ENCODE measurements around the gene ZNF160.

Gene ZNF160

DNA sequence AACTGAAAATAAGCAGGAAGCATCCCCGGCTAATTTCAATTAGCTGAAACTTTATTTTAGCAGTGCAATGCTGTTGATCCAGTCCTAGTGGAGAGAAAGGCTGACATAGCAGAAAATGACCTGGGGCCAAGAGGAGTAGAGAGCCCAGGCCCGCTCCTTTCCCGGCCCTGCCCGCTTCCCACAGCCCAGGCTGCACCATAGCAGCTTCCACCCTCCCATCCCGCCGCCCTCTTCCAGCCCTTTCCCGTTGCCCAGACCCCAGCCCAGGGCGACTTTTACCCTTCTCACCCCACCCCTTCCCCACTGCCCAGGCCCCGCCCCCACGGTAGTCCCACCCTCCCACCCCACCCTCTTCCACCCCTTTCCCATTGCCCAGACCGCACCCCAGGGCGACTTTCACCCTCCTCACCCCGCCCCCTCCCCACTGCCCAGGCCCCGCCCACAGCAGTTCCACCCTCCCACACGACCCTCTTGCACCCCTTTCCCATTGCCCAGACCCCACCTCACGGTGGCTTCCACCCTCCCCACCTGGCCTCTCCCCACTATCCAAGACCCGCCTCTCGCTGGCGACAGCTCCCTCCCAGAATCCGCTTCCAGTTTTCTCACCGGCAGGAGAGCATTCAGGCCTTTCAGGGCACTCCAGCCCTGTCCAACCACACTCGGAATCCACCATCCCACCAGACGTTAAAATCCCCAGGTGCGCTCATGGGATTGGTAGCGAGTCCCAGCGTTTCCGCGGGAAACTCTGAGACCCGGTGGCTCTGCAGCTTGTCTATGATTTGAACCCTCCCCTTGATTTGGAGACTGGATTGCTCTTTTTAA is 8.3 kb downstream of the ZNF160 start:
- H3K9me3 ChIP-seq = no peaks in the 10 kb centered on the region
- TF ChIP-seq, protein P1, sequence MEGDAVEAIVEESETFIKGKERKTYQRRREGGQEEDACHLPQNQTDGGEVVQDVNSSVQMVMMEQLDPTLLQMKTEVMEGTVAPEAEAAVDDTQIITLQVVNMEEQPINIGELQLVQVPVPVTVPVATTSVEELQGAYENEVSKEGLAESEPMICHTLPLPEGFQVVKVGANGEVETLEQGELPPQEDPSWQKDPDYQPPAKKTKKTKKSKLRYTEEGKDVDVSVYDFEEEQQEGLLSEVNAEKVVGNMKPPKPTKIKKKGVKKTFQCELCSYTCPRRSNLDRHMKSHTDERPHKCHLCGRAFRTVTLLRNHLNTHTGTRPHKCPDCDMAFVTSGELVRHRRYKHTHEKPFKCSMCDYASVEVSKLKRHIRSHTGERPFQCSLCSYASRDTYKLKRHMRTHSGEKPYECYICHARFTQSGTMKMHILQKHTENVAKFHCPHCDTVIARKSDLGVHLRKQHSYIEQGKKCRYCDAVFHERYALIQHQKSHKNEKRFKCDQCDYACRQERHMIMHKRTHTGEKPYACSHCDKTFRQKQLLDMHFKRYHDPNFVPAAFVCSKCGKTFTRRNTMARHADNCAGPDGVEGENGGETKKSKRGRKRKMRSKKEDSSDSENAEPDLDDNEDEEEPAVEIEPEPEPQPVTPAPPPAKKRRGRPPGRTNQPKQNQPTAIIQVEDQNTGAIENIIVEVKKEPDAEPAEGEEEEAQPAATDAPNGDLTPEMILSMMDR (IDR thresholded peaks at IDR 0.05; ENCODE audit: low read depth, low read length) = no peak
- no peaks in the 10 kb centered on the region for H3K27me3 ChIP-seq
- H3K36me3 ChIP-seq = peaks cover 3% of the 10 kb centered on the region; the same call in 1 of the 2 replicates
- H3K4me1 ChIP-seq = no peaks in the 10 kb centered on the region
- H3K4me3 ChIP-seq (ENCODE audit: low read depth, low read length) = no peak overlapping the region
- DNase-seq = no peak

DNA sequence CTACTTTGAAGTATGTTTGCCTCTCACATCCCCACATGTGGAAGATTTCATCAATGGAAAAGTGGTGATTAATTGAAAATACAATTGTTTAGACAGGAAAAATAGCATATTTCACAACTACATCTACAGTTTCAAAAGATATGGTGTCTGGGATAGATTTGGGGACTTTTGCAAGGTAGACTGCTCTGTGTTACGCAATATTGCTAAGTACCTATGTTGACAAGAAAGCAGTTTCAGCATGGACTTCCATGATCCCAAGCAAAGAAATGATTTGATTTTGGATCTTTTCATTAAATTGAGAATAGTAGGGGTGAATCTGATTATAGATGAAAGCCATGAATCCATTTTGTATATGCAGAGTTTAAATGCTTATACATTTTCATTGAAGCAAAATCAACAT is 10.5 kb downstream of the ZNF160 start:
- TF ChIP-seq, protein P1 (IDR thresholded peaks at IDR 0.05; ENCODE audit: low read depth, low read length) = no peak
- no peaks in the 10 kb centered on the region for H3K4me1 ChIP-seq
- H3K36me3 ChIP-seq = peaks cover 3% of the 10 kb centered on the region; the same call in 1 of the 2 replicates
- no peak for DNase-seq
- no peak overlapping the region for H3K4me3 ChIP-seq (ENCODE audit: low read depth, low read length)
- no peaks in the 10 kb centered on the region for H3K27me3 ChIP-seq
- H3K9me3 ChIP-seq = no peaks in the 10 kb centered on the region

DNA sequence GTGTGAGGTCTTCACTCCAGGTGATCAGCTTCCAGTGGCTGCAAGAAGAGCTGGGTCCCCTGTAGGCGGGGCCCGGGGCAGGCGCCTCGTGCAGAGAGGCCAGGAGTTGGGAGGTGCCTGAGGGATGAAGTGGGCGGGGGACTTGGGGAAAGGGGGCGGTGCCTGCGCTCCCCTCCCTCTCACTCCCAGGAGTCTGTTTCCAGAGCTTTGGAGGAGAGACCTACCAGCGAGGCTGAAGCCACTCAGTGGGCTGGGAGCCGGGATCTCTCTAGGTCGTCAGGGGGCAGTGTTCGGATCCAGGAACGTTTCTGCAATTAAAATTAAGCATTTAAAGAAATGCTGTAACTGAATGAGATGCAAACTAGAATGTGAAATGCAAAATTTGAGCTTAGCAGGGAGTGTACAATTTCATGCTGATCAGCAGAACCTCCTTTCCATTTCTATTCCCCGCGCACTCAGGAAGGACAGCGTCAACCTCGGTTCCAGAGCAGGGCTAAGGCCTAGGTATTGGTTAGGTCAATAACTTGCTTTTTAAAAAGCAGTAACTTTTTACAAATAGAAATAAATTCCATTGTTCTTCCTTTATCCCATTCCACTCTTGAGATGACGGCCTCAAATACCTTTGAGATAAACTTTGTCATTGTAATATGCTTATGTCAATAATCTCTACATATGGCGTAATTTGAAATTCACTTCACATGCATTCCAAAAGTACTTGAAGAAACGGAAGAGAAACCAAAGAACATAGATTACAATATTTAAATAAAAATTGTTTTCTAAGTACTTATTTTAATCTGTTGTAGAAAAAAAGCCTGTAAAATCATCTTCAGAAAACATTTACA is 11.6 kb downstream of the ZNF160 start:
- peaks cover 3% of the 10 kb centered on the region; the same call in 1 of the 2 replicates for H3K36me3 ChIP-seq

DNA sequence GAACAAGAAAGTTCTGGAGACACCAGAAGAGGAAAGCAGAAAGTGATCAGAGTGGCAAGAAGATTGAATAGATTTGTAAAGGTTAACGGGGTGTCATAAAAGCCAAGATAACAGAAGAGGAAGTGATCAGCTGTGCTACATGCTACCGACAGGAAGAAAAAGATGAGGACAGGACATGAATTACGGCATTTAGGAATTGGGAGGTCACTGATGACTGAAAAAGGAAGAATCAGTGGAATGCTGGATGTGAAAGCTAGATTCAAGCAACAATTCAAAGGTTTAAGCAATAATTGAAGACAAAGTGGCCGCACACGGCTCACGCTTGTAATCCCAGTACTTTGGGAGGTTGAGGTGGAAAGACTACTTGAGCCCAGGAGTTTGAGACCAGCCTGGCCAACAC is 15.1 kb downstream of the ZNF160 start:
- no peak for DNase-seq
- H3K4me3 ChIP-seq (ENCODE audit: low read depth, low read length) = no peak overlapping the region
- TF ChIP-seq, protein P1 (IDR thresholded peaks at IDR 0.05; ENCODE audit: low read depth, low read length) = no peak
- no peaks in the 10 kb centered on the region for H3K9me3 ChIP-seq
- H3K27me3 ChIP-seq = no peaks in the 10 kb centered on the region
- no peaks in the 10 kb centered on the region for H3K4me1 ChIP-seq
- H3K36me3 ChIP-seq = peaks cover 5% of the 10 kb centered on the region; the same call in 1 of the 2 replicates

More for the DNA sequence above, 11.6 kb downstream of the ZNF160 start:
- Histone ChIP-seq H3K4me1 (no peaks in the 10 kb centered on the region), H3K9me3 (no peaks in the 10 kb centered on the region), H3K27me3 (no peaks in the 10 kb centered on the region), H3K4me3 (ENCODE audit: low read depth, low read length) (no peak overlapping the region)
- DNase-seq = no peak
- TF ChIP-seq, protein P1 (IDR thresholded peaks at IDR 0.05; ENCODE audit: low read depth, low read length) = no peak

DNA sequence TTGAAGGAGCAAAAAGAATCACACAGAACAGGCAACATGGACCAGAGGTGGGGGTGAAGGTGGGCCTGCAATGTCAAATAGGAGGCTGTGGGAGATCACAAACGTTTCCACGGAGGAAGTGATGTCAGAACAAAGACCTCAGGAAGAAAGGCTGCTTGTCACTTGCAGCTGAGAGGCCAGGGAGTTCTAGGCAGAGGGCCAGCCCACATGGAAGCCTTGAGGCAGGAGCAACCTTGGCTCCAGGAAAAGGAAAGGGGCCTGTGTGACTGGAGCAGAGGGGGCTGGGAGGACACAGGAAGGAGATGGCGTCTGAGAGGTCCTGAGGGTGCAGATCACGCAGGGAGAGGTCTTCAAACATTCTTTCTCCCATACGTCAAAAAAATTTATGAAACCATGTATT is 16.3 kb downstream of the ZNF160 start:
- Histone ChIP-seq H3K36me3 (peaks cover 5% of the 10 kb centered on the region; the same call in 1 of the 2 replicates), H3K27me3 (no peaks in the 10 kb centered on the region)
- TF ChIP-seq, protein P1 (IDR thresholded peaks at IDR 0.05; ENCODE audit: low read depth, low read length) = no peak

More for the DNA sequence above, 16.3 kb downstream of the ZNF160 start:
- H3K4me1 ChIP-seq = no peaks in the 10 kb centered on the region
- no peak for DNase-seq
- no peak overlapping the region for H3K4me3 ChIP-seq (ENCODE audit: low read depth, low read length)
- no peaks in the 10 kb centered on the region for H3K9me3 ChIP-seq
